ENCODE data around the gene SLK. TPM values are rescaled to one million over a fixed set of nuclear protein-coding genes. Genes with fewer than 3 reads are reported as not detected.
A peak's percentile ranks its signal among the peaks of the same experiment; 100 is the strongest.

SLK gene
- total and polyA plus RNA-seq, 2 of the 13 experiments (the other 11 are each of a cell fraction or from before 2014, with no cell fraction given) = 3.4 to 22.8 TPM

GRCh38 chr10:103966671-103967447 is at the start of gene SLK (continued):
- TF ChIP-seq, protein P1, sequence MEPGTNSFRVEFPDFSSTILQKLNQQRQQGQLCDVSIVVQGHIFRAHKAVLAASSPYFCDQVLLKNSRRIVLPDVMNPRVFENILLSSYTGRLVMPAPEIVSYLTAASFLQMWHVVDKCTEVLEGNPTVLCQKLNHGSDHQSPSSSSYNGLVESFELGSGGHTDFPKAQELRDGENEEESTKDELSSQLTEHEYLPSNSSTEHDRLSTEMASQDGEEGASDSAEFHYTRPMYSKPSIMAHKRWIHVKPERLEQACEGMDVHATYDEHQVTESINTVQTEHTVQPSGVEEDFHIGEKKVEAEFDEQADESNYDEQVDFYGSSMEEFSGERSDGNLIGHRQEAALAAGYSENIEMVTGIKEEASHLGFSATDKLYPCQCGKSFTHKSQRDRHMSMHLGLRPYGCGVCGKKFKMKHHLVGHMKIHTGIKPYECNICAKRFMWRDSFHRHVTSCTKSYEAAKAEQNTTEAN (CRISPR knock-in tag; conservative IDR thresholded peaks at IDR 0.05) = peak; percentile 50; the same call in 1 of the 2 replicates
- TF ChIP-seq GABPB1 (CRISPR knock-in tag; IDR thresholded peaks at IDR 0.05) (peak; percentile 47), DR1 (CRISPR knock-in tag; IDR thresholded peaks at IDR 0.05) (no peak), MED8 (CRISPR knock-in tag; IDR thresholded peaks at IDR 0.05; ENCODE audit: insufficient replicate concordance) (no peak), ZBED4 (CRISPR knock-in tag; IDR thresholded peaks at IDR 0.05; ENCODE audit: borderline replicate concordance) (no peak), KDM5B (CRISPR knock-in tag; IDR thresholded peaks at IDR 0.05; ENCODE audit: borderline replicate concordance) (peak; percentile 56; the same call in 1 of the 2 replicates), RBFOX2 (IDR thresholded peaks at IDR 0.05; ENCODE audit: low read depth, low read length) (peak; percentile 80), ZNF557 (CRISPR knock-in tag; IDR thresholded peaks at IDR 0.05) (no peak), NR2F6 (IDR thresholded peaks at IDR 0.05) (0 out of 2 replicates have a peak, but pooled peaks have one; percentile 26), NR2F6 (CRISPR knock-in tag; IDR thresholded peaks at IDR 0.05) (peak; percentile 4; the same call in 1 of the 2 replicates), ZNF75D (CRISPR knock-in tag; IDR thresholded peaks at IDR 0.05; ENCODE audit: borderline replicate concordance) (no peak), MYC (CRISPR knock-in tag; IDR thresholded peaks at IDR 0.05; ENCODE audit: borderline replicate concordance) (peak; percentile 54; the same call in 1 of the 2 replicates), HES4 (CRISPR knock-in tag; IDR thresholded peaks at IDR 0.05; ENCODE audit: borderline replicate concordance) (0 out of 2 replicates have a peak, but pooled peaks have one; percentile 34), HDAC2 (CRISPR knock-in tag; IDR thresholded peaks at IDR 0.05) (0 out of 2 replicates have a peak, but pooled peaks have one; percentile 21), PHF5A (CRISPR knock-in tag; IDR thresholded peaks at IDR 0.05; ENCODE audit: low read depth, unreplicated experiment) (peak; percentile 28), ZNF883 (CRISPR knock-in tag; IDR thresholded peaks at IDR 0.05; ENCODE audit: not compliant biosample characterization) (peak; percentile 57), NFIB (CRISPR knock-in tag; IDR thresholded peaks at IDR 0.05; ENCODE audit: borderline replicate concordance) (no peak), KMT2A (CRISPR knock-in tag; IDR thresholded peaks at IDR 0.05) (0 out of 2 replicates have a peak, but pooled peaks have one; percentile 64)
- TF ChIP-seq, protein P2, sequence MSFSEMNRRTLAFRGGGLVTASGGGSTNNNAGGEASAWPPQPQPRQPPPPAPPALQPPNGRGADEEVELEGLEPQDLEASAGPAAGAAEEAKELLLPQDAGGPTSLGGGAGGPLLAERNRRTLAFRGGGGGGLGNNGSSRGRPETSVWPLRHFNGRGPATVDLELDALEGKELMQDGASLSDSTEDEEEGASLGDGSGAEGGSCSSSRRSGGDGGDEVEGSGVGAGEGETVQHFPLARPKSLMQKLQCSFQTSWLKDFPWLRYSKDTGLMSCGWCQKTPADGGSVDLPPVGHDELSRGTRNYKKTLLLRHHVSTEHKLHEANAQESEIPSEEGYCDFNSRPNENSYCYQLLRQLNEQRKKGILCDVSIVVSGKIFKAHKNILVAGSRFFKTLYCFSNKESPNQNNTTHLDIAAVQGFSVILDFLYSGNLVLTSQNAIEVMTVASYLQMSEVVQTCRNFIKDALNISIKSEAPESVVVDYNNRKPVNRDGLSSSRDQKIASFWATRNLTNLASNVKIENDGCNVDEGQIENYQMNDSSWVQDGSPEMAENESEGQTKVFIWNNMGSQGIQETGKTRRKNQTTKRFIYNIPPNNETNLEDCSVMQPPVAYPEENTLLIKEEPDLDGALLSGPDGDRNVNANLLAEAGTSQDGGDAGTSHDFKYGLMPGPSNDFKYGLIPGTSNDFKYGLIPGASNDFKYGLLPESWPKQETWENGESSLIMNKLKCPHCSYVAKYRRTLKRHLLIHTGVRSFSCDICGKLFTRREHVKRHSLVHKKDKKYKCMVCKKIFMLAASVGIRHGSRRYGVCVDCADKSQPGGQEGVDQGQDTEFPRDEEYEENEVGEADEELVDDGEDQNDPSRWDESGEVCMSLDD (CRISPR knock-in tag; IDR thresholded peaks at IDR 0.05; ENCODE audit: borderline replicate concordance) = 0 out of 2 replicates have a peak, but pooled peaks have one; percentile 16

Data from HepG2 (cell line).